HEK293 (cell line): ENCODE data around the gene TEP1.

Experiments used
- CTCF ChIA-PET: fragments of 350-600 bp; formaldehyde crosslinking; extraction: SDS; loops from one replicate; lab custom pipeline; 2021; ENCODE audit warnings: antibody characterized with exemption; lab: Yijun Ruan, JAX
- POLR2A ChIA-PET: fragments of 300-600 bp; formaldehyde crosslinking; extraction: SDS; loops from one replicate; lab custom pipeline; 2020; ENCODE audit warnings: antibody characterized with exemption, inconsistent platforms; lab: Yijun Ruan, JAX
- H3K27ac ChIP-seq: fragments of 200-500 bp; sonication (Bioruptor generic); 2 replicates; pipeline ENCODE4 v1.5.1; 2014; ENCODE audit warnings: low read depth, low read length, control low read depth, inconsistent platforms; ENCODE audit errors: extremely low read depth
- H3K36me3 ChIP-seq, 2 experiments: fragments of 200-500 bp in 1 of 2; sonication (Bioruptor generic) in 1 of 2; 1 replicate in 1 of 2; 2 replicates in 1 of 2; pipeline ENCODE4 v1.5.1; 2014 to 2017; ENCODE audit warnings: inconsistent platforms in 2 of 2, low read length in 2 of 2; ENCODE audit not compliant: control insufficient read depth in 2 of 2, insufficient read depth in 1 of 2
- H3K4me1 ChIP-seq: fragments of 200-500 bp; sonication (Bioruptor generic); 2 replicates; pipeline ENCODE4 v1.5.1; 2014; ENCODE audit warnings: mild to moderate bottlenecking, low read length, inconsistent platforms; ENCODE audit not compliant: control insufficient read depth, insufficient read depth
- H3K4me3 ChIP-seq: 2 replicates; pipeline ENCODE4 v1.5.1; 2011; ENCODE audit warnings: low read depth, mild to moderate bottlenecking, control low read depth, low read length, moderate library complexity
- H3K9me3 ChIP-seq: fragments of 200-500 bp; sonication (Bioruptor generic); 2 replicates; pipeline ENCODE4 v1.5.1; 2014; ENCODE audit warnings: low read depth, low read length, inconsistent platforms; ENCODE audit not compliant: control insufficient read depth, insufficient read depth
- BCL11B ChIP-seq: fragments of 450-650 bp; formaldehyde crosslinking; IDR thresholded peaks from 2 replicates; pipeline ENCODE4 v1.5.1; 2016; ENCODE audit warnings: low read depth, missing biosample characterization, missing genetic modification characterization
- OVOL3 ChIP-seq: fragments of 450-650 bp; formaldehyde crosslinking; IDR thresholded peaks from 2 replicates; pipeline ENCODE4 v1.5.1; 2016; ENCODE audit warnings: missing biosample characterization, missing genetic modification characterization
- ZBTB20 ChIP-seq: fragments of 450-650 bp; formaldehyde crosslinking; IDR thresholded peaks from 2 replicates; pipeline ENCODE4 v1.5.1; 2016; ENCODE audit warnings: missing biosample characterization, missing genetic modification characterization
- ZFP41 ChIP-seq: fragments of 450-650 bp; formaldehyde crosslinking; IDR thresholded peaks from 2 replicates; pipeline ENCODE4 v1.5.1; 2016; ENCODE audit warnings: missing biosample characterization, missing genetic modification characterization, borderline replicate concordance
- ZNF112 ChIP-seq: fragments of 450-650 bp; formaldehyde crosslinking; IDR thresholded peaks from 2 replicates; pipeline ENCODE4 v1.5.0; 2017; ENCODE audit warnings: missing biosample characterization, missing genetic modification characterization
- ZNF16 ChIP-seq: fragments of 450-650 bp; formaldehyde crosslinking; IDR thresholded peaks from 2 replicates; pipeline ENCODE4 v1.5.1; 2016; ENCODE audit warnings: low read depth, missing biosample characterization, missing genetic modification characterization
- ZNF202 ChIP-seq: fragments of 450-650 bp; formaldehyde crosslinking; IDR thresholded peaks from 2 replicates; pipeline ENCODE4 v1.5.1; 2016; ENCODE audit warnings: missing biosample characterization, missing genetic modification characterization, borderline replicate concordance
- ZNF404 ChIP-seq: fragments of 450-650 bp; formaldehyde crosslinking; IDR thresholded peaks from 2 replicates; pipeline ENCODE4 v1.5.1; 2017; ENCODE audit warnings: missing biosample characterization, missing genetic modification characterization
- ZNF423 ChIP-seq: fragments of 450-650 bp; formaldehyde crosslinking; IDR thresholded peaks from 2 replicates; pipeline ENCODE4 v1.5.1; 2016; ENCODE audit warnings: missing biosample characterization, missing genetic modification characterization
- ZNF510 ChIP-seq: fragments of 450-650 bp; formaldehyde crosslinking; IDR thresholded peaks from 2 replicates; pipeline ENCODE4 v1.5.1; 2018; ENCODE audit warnings: mild to moderate bottlenecking, missing genetic modification characterization, missing biosample characterization; ENCODE audit not compliant: insufficient replicate concordance
- ZNF830 ChIP-seq: fragments of 450-650 bp; IDR thresholded peaks from 2 replicates; pipeline ENCODE4 v1.5.0; 2018; ENCODE audit warnings: missing biosample characterization, missing genetic modification characterization, low read depth, mild to moderate bottlenecking, moderate library complexity
- TF ChIP-seq, protein P1 (sequence below): fragments of 450-650 bp; formaldehyde crosslinking; conservative IDR thresholded peaks from 2 replicates; pipeline ENCODE4 v1.5.1; 2016; ENCODE audit warnings: low read depth, missing biosample characterization, missing genetic modification characterization
- TF ChIP-seq, protein P2 (sequence below): fragments of 450-650 bp; formaldehyde crosslinking; IDR thresholded peaks from 2 replicates; pipeline ENCODE4 v1.5.1; 2016; ENCODE audit warnings: missing biosample characterization, missing genetic modification characterization
- TF ChIP-seq, protein P3 (sequence below): fragments of 450-650 bp; formaldehyde crosslinking; IDR thresholded peaks from 2 replicates; pipeline ENCODE4 v1.5.1; 2016; ENCODE audit warnings: missing biosample characterization, missing genetic modification characterization
- TF ChIP-seq, protein P4 (sequence below): fragments of 450-650 bp; formaldehyde crosslinking; IDR thresholded peaks from 2 replicates; pipeline ENCODE4 v1.5.1; 2017; ENCODE audit warnings: missing biosample characterization, missing genetic modification characterization

The TEP1 gene

DNA sequence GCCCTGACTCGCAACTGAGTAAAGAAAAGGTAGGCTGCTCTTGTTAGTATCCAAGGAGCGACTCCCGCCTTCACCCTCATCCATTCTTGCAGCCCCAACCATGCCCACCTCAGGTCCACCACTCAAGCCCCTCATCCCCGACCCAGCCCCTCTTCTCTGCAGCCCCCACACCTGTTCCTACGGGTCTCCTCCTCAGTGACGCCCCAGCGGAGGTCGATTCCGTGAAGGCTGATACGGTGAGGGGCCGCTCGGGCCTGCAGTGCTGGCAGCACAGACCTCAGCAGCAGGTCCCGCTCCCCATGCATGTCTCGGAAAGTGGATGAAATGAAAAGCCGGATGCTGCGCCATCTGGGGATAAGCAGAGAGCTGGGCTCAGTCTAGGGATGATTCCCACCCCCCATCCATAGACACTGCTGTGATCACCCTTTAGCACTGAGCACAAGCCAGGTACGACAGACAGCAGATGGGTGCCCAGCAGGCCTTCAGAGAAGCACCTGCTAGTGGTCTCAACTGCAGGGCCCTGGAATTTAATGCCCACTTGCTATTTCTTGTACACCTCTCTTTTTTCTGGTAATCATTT lies 26.9 kb downstream of the TEP1 start (continued):
- TF ChIP-seq, protein P1, sequence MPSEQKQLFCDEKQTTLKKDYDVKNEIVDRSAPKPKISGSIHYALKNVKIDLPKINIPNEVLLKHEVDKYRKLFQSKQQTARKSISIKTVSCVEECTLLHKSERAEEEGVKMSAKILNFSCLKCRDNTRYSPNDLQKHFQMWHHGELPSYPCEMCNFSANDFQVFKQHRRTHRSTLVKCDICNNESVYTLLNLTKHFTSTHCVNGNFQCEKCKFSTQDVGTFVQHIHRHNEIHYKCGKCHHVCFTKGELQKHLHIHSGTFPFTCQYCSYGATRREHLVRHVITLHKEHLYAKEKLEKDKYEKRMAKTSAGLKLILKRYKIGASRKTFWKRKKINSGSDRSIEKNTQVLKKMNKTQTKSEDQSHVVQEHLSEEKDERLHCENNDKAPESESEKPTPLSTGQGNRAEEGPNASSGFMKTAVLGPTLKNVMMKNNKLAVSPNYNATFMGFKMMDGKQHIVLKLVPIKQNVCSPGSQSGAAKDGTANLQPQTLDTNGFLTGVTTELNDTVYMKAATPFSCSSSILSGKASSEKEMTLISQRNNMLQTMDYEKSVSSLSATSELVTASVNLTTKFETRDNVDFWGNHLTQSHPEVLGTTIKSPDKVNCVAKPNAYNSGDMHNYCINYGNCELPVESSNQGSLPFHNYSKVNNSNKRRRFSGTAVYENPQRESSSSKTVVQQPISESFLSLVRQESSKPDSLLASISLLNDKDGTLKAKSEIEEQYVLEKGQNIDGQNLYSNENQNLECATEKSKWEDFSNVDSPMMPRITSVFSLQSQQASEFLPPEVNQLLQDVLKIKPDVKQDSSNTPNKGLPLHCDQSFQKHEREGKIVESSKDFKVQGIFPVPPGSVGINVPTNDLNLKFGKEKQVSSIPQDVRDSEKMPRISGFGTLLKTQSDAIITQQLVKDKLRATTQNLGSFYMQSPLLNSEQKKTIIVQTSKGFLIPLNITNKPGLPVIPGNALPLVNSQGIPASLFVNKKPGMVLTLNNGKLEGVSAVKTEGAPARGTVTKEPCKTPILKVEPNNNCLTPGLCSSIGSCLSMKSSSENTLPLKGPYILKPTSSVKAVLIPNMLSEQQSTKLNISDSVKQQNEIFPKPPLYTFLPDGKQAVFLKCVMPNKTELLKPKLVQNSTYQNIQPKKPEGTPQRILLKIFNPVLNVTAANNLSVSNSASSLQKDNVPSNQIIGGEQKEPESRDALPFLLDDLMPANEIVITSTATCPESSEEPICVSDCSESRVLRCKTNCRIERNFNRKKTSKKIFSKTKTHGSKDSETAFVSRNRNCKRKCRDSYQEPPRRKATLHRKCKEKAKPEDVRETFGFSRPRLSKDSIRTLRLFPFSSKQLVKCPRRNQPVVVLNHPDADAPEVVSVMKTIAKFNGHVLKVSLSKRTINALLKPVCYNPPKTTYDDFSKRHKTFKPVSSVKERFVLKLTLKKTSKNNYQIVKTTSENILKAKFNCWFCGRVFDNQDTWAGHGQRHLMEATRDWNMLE (tag by site-specific recombination), result no peak
- TF ChIP-seq ZNF510 (tag by site-specific recombination) (no peak), ZNF830 (tag by site-specific recombination) (no peak), ZNF202 (no peak), ZNF16 (tag by site-specific recombination) (no peak), ZFP41 (tag by site-specific recombination) (no peak), ZBTB20 (tag by site-specific recombination) (no peak)
- TF ChIP-seq, protein P2, sequence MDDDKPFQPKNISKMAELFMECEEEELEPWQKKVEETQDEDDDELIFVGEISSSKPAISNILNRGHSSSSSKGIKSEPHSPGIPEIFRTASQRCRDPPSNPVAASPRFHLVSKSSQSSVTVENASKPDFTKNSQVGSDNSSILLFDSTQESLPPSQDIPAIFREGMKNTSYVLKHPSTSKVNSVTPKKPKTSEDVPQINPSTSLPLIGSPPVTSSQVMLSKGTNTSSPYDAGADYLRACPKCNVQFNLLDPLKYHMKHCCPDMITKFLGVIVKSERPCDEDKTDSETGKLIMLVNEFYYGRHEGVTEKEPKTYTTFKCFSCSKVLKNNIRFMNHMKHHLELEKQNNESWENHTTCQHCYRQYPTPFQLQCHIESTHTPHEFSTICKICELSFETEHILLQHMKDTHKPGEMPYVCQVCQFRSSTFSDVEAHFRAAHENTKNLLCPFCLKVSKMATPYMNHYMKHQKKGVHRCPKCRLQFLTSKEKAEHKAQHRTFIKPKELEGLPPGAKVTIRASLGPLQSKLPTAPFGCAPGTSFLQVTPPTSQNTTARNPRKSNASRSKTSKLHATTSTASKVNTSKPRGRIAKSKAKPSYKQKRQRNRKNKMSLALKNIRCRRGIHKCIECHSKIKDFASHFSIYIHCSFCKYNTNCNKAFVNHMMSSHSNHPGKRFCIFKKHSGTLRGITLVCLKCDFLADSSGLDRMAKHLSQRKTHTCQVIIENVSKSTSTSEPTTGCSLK (tag by site-specific recombination), result no peak
- TF ChIP-seq, protein P3, sequence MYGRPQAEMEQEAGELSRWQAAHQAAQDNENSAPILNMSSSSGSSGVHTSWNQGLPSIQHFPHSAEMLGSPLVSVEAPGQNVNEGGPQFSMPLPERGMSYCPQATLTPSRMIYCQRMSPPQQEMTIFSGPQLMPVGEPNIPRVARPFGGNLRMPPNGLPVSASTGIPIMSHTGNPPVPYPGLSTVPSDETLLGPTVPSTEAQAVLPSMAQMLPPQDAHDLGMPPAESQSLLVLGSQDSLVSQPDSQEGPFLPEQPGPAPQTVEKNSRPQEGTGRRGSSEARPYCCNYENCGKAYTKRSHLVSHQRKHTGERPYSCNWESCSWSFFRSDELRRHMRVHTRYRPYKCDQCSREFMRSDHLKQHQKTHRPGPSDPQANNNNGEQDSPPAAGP (tag by site-specific recombination), result no peak
- TF ChIP-seq, all 188 proteins: peak for 0

DNA sequence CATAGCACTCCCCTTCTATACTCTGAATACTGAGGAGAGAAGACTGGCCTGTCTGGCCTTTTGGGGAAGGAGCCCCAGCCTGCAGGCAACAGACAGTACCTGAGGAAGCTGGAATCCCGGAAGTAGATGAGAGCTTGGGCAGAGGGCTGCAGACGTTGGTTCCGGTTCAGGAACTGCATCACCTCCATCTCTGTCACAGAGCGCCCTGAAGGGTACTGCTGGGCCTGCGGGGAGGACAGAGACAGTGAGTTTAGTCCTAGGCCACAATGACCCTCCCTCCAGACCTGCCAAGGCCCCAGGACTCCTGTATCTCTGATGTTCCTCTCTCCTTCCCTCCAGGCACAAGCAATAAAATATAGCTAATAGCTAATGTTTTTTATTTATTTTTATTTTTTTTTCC lies 28.4 kb downstream of the TEP1 start:
- CTCF ChIA-PET, result no interaction called here
- POLR2A ChIA-PET, result interaction anchor here (1.5 kb wide), 1 partner anchor 44 kb away, joined by 3 read pairs; no protein-coding TSS in a partner anchor
- no peaks in the 10 kb centered on the region; the same call in 1 of the 2 replicates for H3K4me1 ChIP-seq

More for the DNA sequence above, 28.4 kb downstream of the TEP1 start:
- peaks cover 10 to 88% of the 10 kb centered on the region in 2 experiments; a peak in 2 of 3 replicates for H3K36me3 ChIP-seq
- no peak overlapping the region for H3K4me3 ChIP-seq
- H3K9me3 ChIP-seq, result no peaks in the 10 kb centered on the region
- no peak overlapping the region for H3K27ac ChIP-seq
- TF ChIP-seq OVOL3 (tag by site-specific recombination) (no peak), BCL11B (tag by site-specific recombination) (no peak), ZNF112 (tag by site-specific recombination) (no peak), ZNF423 (tag by site-specific recombination) (no peak), ZNF404 (tag by site-specific recombination) (no peak)
- TF ChIP-seq, protein P2 (tag by site-specific recombination), result no peak
- TF ChIP-seq, protein P4, sequence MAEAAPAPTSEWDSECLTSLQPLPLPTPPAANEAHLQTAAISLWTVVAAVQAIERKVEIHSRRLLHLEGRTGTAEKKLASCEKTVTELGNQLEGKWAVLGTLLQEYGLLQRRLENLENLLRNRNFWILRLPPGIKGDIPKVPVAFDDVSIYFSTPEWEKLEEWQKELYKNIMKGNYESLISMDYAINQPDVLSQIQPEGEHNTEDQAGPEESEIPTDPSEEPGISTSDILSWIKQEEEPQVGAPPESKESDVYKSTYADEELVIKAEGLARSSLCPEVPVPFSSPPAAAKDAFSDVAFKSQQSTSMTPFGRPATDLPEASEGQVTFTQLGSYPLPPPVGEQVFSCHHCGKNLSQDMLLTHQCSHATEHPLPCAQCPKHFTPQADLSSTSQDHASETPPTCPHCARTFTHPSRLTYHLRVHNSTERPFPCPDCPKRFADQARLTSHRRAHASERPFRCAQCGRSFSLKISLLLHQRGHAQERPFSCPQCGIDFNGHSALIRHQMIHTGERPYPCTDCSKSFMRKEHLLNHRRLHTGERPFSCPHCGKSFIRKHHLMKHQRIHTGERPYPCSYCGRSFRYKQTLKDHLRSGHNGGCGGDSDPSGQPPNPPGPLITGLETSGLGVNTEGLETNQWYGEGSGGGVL (tag by site-specific recombination), result no peak
